Stomach (tissue), 9 donors: ENCODE results near the gene CEP57. TPM values are rescaled to one million over a fixed set of nuclear protein-coding genes. Genes with fewer than 3 reads are reported as not detected.
A peak's percentile ranks its signal among the peaks of the same experiment; 100 is the strongest.

Experiments
- DNase-seq, 2 donors: peaks; one replicate each; pipeline versions ENCODE4 v3.0.0 to v3.0.0-alpha.2; 2013 to 2019
- H3K27ac ChIP-seq, 5 donors: fragments of 200-600 bp in 4 of 5; sonication (generic) in 4 of 5; one replicate each; pipeline ENCODE4 v1.5.1; 2013 to 2019; ENCODE audit warnings: mild to moderate bottlenecking in 1 of 5, moderate library complexity in 1 of 5
- H3K27me3 ChIP-seq, 3 donors: fragments of 200-600 bp; sonication (generic); one replicate each; pipeline ENCODE4 v1.5.1; 2017 to 2019; ENCODE audit warnings: mixed run types in 1 of 3
- H3K36me3 ChIP-seq, 4 donors: fragments of 200-600 bp; sonication (generic); 1 replicate in 3 of 4; 2 replicates in 1 of 4; pipeline ENCODE4 v1.5.1; 2016 to 2019
- H3K4me1 ChIP-seq, 4 donors: fragments of 200-600 bp; sonication (generic); one replicate each; pipeline ENCODE4 v1.5.1; 2016 to 2019
- H3K4me3 ChIP-seq, 4 donors: fragments of 200-600 bp; sonication (generic) in 3 of 4; one replicate each; pipeline ENCODE4 v1.5.1; 2016 to 2019; ENCODE audit warnings: mild to moderate bottlenecking in 1 of 4
- H3K9me3 ChIP-seq, 4 donors: fragments of 200-600 bp; sonication (generic); one replicate each; pipeline ENCODE4 v1.5.1; 2016 to 2019
- CTCF ChIP-seq, 7 experiments: fragments of 450-650 bp in 4 of 7; fragments of 200-600 bp in 3 of 7; sonication (generic) in 3 of 7; IDR thresholded peaks; one replicate each; pipeline ENCODE4 v1.5.1; 2016 to 2019; ENCODE audit warnings: antibody characterized with exemption in 7 of 7, control low read depth in 2 of 7, mild to moderate bottlenecking in 1 of 7
- EP300 ChIP-seq: sonication (generic); formaldehyde crosslinking; IDR thresholded peaks from one replicate; pipeline ENCODE4 v1.6.1; 2017; ENCODE audit warnings: antibody characterized with exemption
- POLR2A ChIP-seq, 4 donors: fragments of 450-650 bp; IDR thresholded peaks; one replicate each; pipeline ENCODE4 v1.6.1; 2016; ENCODE audit warnings: antibody characterized with exemption in 4 of 4, control low read depth in 2 of 4, mild to moderate bottlenecking in 1 of 4, moderate library complexity in 1 of 4
- POLR2AphosphoS5 ChIP-seq, 3 donors: sonication (generic); formaldehyde crosslinking; IDR thresholded peaks; one replicate each; pipeline ENCODE4 v1.6.1; 2016; ENCODE audit warnings: antibody characterized with exemption in 3 of 3
- WGBS, 5 donors: extraction: QIAGEN DNeasy Blood & Tissue Kit in 3 of 5; methylation state at CpG; one replicate each; pipeline versions ENCODE4 v1.1.5 to v1.1.7; 2013 to 2018; 5-methylcytosine and 5-hydroxymethylcytosine counted together
- intact Hi-C: fragments of 100-400 bp; cut with DNase I; formaldehyde crosslinking; loops from one replicate; pipeline ENCODE4 v1.15.1; 2023; ENCODE audit warnings: low total_unique reads
- polyA plus RNA-seq, 3 donors: library from polyadenylated mRNA; stranded (reverse); fragments of 200-250 nt; gene quantifications; one replicate each; pipeline ENCODE4 v1.2.3, GENCODE V29; 2013
- total RNA-seq, 5 donors: library from RNA; depleted of rRNA; stranded (reverse); fragments of >200 nt; gene quantifications; one replicate each; pipeline versions ENCODE4 v1.1.0 to v1.2.3, GENCODE V29; 2014 to 2016
- donor health status: healthy with polysubstance abuse.
- donor health status: Bipolar disorder and iron deficiency.
- donor health status: healthy.

Gene CEP57
- total and polyA plus RNA-seq, 8 donors = 12.0 to 125 (median 26.8) TPM

- DNase-seq = peak; percentile 64 to 86
- WGBS, 5 donors = 2 to 14% (median 11%) methylated on average over 3 of the region's 3 CpGs
- Histone ChIP-seq H3K36me3 (peaks cover 0 to 82% (median 77%) of the 10 kb centered on the region in 4 donors), H3K4me1 (peaks cover 0 to 17% (median 6%) of the 10 kb centered on the region in 4 donors), H3K27ac (peak overlapping the region in 2 of 5 donors; percentile 29 to 38), H3K4me3 (no peak overlapping the region), H3K9me3 (no peaks in the 10 kb centered on the region), H3K27me3 (no peaks in the 10 kb centered on the region)
- TF ChIP-seq POLR2AphosphoS5 (IDR thresholded peaks at IDR 0.05) = peak in 1 of 3 donors; percentile 76
- TF ChIP-seq CTCF (IDR thresholded peaks at IDR 0.05) = peak in 5 of 7 experiments; percentile 52 to 90 (median 81)
- TF ChIP-seq EP300 = no peak
- intact Hi-C loops = loop anchor here (10.0 kb wide), 1 partner anchor 589 kb away; no protein-coding TSS in a partner anchor
Observed at GRCh38 chr11:95835768-95836488, 45.6 kb downstream of the CEP57 start.

- DNase-seq = no peak
- H3K27me3 ChIP-seq = no peaks in the 10 kb centered on the region
- H3K4me1 ChIP-seq = peaks cover 0 to 11% (median 5%) of the 10 kb centered on the region in 4 donors
- H3K36me3 ChIP-seq = peaks cover 6 to 70% (median 54%) of the 10 kb centered on the region in 4 donors
- 88 to 100% (median 98%) methylated on average over 1 of the region's 1 CpG for WGBS, 5 donors
- intact Hi-C loops = no loop called here
- H3K4me3 ChIP-seq = no peak overlapping the region
- H3K27ac ChIP-seq = no peak overlapping the region
- TF ChIP-seq CTCF (IDR thresholded peaks at IDR 0.05) = no peak
- no peak for TF ChIP-seq EP300
- no peak for TF ChIP-seq POLR2A (IDR thresholded peaks at IDR 0.05)
- no peak for TF ChIP-seq POLR2AphosphoS5 (IDR thresholded peaks at IDR 0.05)
- H3K9me3 ChIP-seq = no peaks in the 10 kb centered on the region
Observed at GRCh38 chr11:95845167-95845566, 54.9 kb downstream of the CEP57 start.

DNA sequence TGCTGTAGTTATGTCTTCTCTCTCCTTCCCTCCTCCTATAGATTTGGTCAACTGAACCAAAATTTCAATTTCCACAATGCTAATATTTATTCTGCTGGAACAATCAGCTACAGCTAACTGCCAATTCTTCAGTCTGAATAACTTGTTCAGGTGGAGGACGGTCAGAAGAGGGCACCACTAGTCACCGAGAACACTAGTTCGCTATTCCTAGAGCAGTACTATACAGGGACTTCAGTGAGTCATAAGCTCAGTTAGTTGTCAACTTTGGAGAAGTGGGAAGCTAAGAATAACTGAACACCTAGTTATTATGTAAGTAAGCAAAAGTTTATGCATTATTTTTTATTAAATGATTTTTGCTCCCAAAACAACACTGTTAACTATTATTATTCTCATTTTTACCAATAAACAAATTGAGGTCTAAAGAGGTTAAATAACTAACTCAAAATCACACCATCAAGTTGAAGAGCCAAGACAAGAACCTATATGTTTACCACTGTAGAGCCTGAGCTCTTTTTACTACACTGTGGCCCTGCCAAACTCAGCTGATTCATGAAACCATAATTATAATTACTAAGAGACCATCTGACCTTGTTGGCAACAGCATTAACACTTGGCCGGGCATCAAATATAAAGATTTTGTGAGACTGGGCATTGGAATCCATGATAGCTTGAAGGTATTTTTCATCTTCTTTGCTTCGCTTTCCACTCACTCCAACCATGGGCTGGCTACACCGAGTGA is 59.0 kb downstream of the CEP57 start:
- intact Hi-C loops = no loop called here
- Histone ChIP-seq H3K27me3 (no peaks in the 10 kb centered on the region), H3K9me3 (no peaks in the 10 kb centered on the region), H3K36me3 (peaks cover 6 to 61% (median 39%) of the 10 kb centered on the region in 4 donors), H3K4me1 (peaks cover 0 to 11% (median 5%) of the 10 kb centered on the region in 4 donors), H3K4me3 (no peak overlapping the region), H3K27ac (peak overlapping the region in 1 of 5 donors; percentile 26)
- DNase-seq = peak; percentile 41 to 82
- peak in 1 of 3 donors; percentile 57 for TF ChIP-seq POLR2AphosphoS5 (IDR thresholded peaks at IDR 0.05)
- TF ChIP-seq EP300 = no peak
- peak in 2 of 7 experiments; percentile 36 to 44 for TF ChIP-seq CTCF (IDR thresholded peaks at IDR 0.05)
- TF ChIP-seq POLR2A (IDR thresholded peaks at IDR 0.05) = no peak
- 40 to 68% (median 55%) methylated on average over 6 of the region's 6 CpGs for WGBS, 5 donors

DNA sequence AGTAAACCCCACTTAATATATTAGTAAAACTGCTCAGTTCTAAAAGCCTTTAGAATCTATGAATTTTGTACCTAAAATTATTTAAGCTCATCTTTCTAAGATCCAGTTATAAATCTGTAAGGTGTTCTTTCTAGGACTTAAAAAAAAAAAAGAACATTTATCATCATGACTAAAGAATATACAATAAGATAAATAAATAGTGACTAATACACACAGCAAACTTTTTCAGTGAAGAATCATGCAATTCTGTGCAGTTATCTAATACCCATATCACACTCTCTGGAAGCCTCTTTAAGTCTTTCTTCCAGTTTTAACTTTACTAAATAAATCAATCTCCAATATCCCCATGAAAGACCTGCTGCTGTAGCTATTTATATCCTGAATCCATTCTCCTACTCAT is 59.8 kb downstream of the CEP57 start:
- no peaks in the 10 kb centered on the region for H3K9me3 ChIP-seq
- H3K36me3 ChIP-seq = peaks cover 0 to 61% (median 39%) of the 10 kb centered on the region in 4 donors
- H3K27me3 ChIP-seq = no peaks in the 10 kb centered on the region
- no peak overlapping the region for H3K4me3 ChIP-seq
- intact Hi-C loops = no loop called here
- H3K4me1 ChIP-seq = peaks cover 0 to 11% (median 5%) of the 10 kb centered on the region in 4 donors
- no peak for DNase-seq
- H3K27ac ChIP-seq = no peak overlapping the region
- TF ChIP-seq CTCF (IDR thresholded peaks at IDR 0.05) (no peak), POLR2A (IDR thresholded peaks at IDR 0.05) (no peak), EP300 (no peak), POLR2AphosphoS5 (IDR thresholded peaks at IDR 0.05) (no peak)
